Heart left ventricle (tissue), 16 donors: ENCODE data around the gene GP5. TPM values are rescaled to one million over a fixed set of nuclear protein-coding genes. Genes with fewer than 3 reads are reported as not detected.

ENCODE experiments used
- ATAC-seq, 4 donors: fragments of 200-7000 bp; cut with Tn5 transposase; one replicate each; pipeline ENCODE4 v1.9.1; 2020 to 2022; ENCODE audit warnings: moderate library complexity in 4 of 4, mild to moderate bottlenecking in 3 of 4, moderate number of reproducible peaks in 1 of 4
- DNase-seq, 5 donors: peaks; one replicate each; pipeline ENCODE4 v3.0.0-alpha.2; 2020
- H3K27ac ChIP-seq, 12 donors: fragments of 200-600 bp; sonication (generic) in 4 of 12; one replicate each; pipeline versions ENCODE4 v1.5.0 to v1.8.0; 2016 to 2022; ENCODE audit warnings: mild to moderate bottlenecking in 2 of 12
- H3K27me3 ChIP-seq, 9 donors: fragments of 200-600 bp; sonication (generic) in 2 of 9; one replicate each; pipeline versions ENCODE4 v1.5.1 to v1.8.0; 2016 to 2022; ENCODE audit warnings: mild to moderate bottlenecking in 3 of 9
- H3K36me3 ChIP-seq, 9 donors: fragments of 200-600 bp; sonication (generic) in 2 of 9; one replicate each; pipeline versions ENCODE4 v1.5.0 to v1.8.0; 2018 to 2022; ENCODE audit warnings: mild to moderate bottlenecking in 2 of 9
- H3K4me1 ChIP-seq, 12 donors: fragments of 200-600 bp; sonication (generic) in 4 of 12; one replicate each; pipeline versions ENCODE4 v1.5.0 to v1.8.0; 2016 to 2022; ENCODE audit warnings: mild to moderate bottlenecking in 3 of 12
- H3K4me3 ChIP-seq, 12 donors: fragments of 200-600 bp; sonication (generic) in 4 of 12; one replicate each; pipeline versions ENCODE4 v1.5.0 to v1.8.0; 2017 to 2022; ENCODE audit warnings: mild to moderate bottlenecking in 9 of 12, moderate library complexity in 4 of 12
- H3K9me3 ChIP-seq, 12 donors: fragments of 200-600 bp; sonication (generic) in 4 of 12; one replicate each; pipeline versions ENCODE4 v1.5.0 to v1.8.0; 2016 to 2022; ENCODE audit warnings: mild to moderate bottlenecking in 1 of 12
- POLR2A ChIP-seq, 2 donors: fragments of 450-650 bp; IDR thresholded peaks; one replicate each; pipeline ENCODE4 v1.6.1; 2017; ENCODE audit warnings: antibody characterized with exemption in 2 of 2, mild to moderate bottlenecking in 2 of 2, moderate library complexity in 2 of 2
- WGBS, 4 donors: extraction: QIAGEN DNeasy Blood & Tissue Kit in 2 of 4; methylation state at CpG; one replicate each; pipeline versions ENCODE4 v1.1.5 to v1.1.7; 2013 to 2018; 5-methylcytosine and 5-hydroxymethylcytosine counted together
- intact Hi-C, 10 donors: fragments of 100-400 bp; cut with DNase I; formaldehyde crosslinking; loops; one replicate each; pipeline versions ENCODE4 v1.11.1 to v1.14.2; 2022
- polyA plus RNA-seq, 2 donors: library from polyadenylated mRNA; stranded (reverse); fragments of 200-250 nt; gene quantifications; one replicate each; pipeline ENCODE4 v1.2.3, GENCODE V29; 2013
- total RNA-seq, 9 donors: library from RNA; depleted of rRNA in 2 of 9; stranded (reverse); fragments of >200 nt in 2 of 9; fragmentation: NEBNext Ultra II Directional in 3 of 9; extraction: Animal tissue kit (Norgen Biotek cat#: 25700) in 3 of 9; gene quantifications; one replicate each; pipeline versions ENCODE4 v1.1.0 to v1.2.4, GENCODE V29; 2016 to 2023
- TF ChIP-seq, protein P1 (sequence below), 12 donors: fragments of 200-600 bp; sonication (generic) in 4 of 12; IDR thresholded peaks; one replicate each; pipeline versions ENCODE4 v1.5.0 to v1.8.0; 2018 to 2022; ENCODE audit warnings: antibody characterized with exemption in 12 of 12, mild to moderate bottlenecking in 5 of 12
- donor health status: ischemic (EF 13 %, LVEDD 7.1; RV severe dilation, severe dysfunction).
- donor health status: healthy with polysubstance abuse.
- donor health status: DM: no; HTN: yes; CAD: no.
- donor health status: DM: no; HTN: no; CAD: no.
- donor health status: ischemic (EF 25% LVEDD 6.9; RV normal size, moderate dysfunction).
- donor health status: ischemic (EF 25% LVEDD 5.7; RV mildly dilated, moderate dysfunction).
- donor health status: healthy.
- donor health status: DM: yes; HTN: yes; CAD: no.
- donor health status: ischemic (EF 35%, LVEDD 5.7; RV mildly dilated, moderate dysfunction).
- donor health status: nonischemic (EF 11% LVEDD 7.7; RV severe dilation, severe dysfunction).
- donor health status: DM: yes; HTN: yes; CAD: no.
- donor health status: PGD.
- donor health status: ischemic (EF 29% LVEDD 5.4; RV normal size, mild dysfunction).
- donor health status: nonischemic (EF 23%, LVEDD 6.1; RV moderate dilation, normal function).

The GP5 gene
- total and polyA plus RNA-seq, 11 donors: 0.04 to 0.12 (median 0.09) TPM; not detected in 7

- TF ChIP-seq POLR2A (IDR thresholded peaks at IDR 0.05): no peak
- TF ChIP-seq, protein P1, sequence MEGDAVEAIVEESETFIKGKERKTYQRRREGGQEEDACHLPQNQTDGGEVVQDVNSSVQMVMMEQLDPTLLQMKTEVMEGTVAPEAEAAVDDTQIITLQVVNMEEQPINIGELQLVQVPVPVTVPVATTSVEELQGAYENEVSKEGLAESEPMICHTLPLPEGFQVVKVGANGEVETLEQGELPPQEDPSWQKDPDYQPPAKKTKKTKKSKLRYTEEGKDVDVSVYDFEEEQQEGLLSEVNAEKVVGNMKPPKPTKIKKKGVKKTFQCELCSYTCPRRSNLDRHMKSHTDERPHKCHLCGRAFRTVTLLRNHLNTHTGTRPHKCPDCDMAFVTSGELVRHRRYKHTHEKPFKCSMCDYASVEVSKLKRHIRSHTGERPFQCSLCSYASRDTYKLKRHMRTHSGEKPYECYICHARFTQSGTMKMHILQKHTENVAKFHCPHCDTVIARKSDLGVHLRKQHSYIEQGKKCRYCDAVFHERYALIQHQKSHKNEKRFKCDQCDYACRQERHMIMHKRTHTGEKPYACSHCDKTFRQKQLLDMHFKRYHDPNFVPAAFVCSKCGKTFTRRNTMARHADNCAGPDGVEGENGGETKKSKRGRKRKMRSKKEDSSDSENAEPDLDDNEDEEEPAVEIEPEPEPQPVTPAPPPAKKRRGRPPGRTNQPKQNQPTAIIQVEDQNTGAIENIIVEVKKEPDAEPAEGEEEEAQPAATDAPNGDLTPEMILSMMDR (IDR thresholded peaks at IDR 0.05): no peak
- ATAC-seq (peak in 1 of 4 donors; percentile 10), DNase-seq (no peak)
- intact Hi-C loops: no loop called here
- Histone ChIP-seq H3K9me3 (no peaks in the 10 kb centered on the region), H3K36me3 (no peaks in the 10 kb centered on the region), H3K4me3 (no peak overlapping the region), H3K4me1 (no peaks in the 10 kb centered on the region), H3K27me3 (peaks cover 0 to under 1% (median 0%) of the 10 kb centered on the region in 9 donors), H3K27ac (no peak overlapping the region)
- 91 to 93% (median 92%) methylated on average over 10 of the region's 10 CpGs for WGBS, 4 donors
Observed at GRCh38 chr3:194352667-194353246, 46.3 kb downstream of the GP5 start.

DNA sequence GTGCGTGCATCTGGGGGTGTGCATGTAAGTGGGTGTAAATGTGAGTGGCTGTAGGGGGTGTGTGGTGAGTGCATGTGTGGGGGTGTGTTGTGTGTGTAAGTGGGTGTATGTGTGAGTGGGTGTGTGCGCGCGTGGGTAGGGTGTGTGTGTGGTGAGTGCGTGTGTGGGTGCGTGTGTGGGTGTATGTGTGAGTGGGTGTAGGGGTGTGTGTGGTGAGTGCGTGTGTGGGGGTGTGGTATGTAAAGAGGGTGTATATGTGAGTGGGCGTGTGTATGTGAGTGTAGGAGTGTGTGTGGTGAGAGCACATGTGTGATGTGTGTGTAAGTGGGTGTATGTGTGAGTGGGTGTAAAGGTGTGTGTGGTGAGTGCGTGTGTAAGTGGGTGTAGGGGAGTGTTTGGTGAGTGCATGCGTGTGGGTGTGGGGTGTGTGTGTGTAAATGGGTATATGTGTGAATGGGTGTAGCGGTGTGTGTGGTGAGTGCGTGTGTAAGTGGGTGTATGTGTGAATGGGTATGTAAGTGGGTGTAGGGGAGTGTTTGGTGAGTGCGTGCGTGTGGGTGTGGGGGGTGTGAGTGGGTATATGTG lies 47.0 kb downstream of the GP5 start:
- WGBS, 4 donors: 90 to 93% (median 92%) methylated on average over 14 of the region's 14 CpGs
- no peaks in the 10 kb centered on the region for H3K36me3 ChIP-seq

GRCh38 chr3:194351080-194351672 lies 47.9 kb downstream of the GP5 start, which contains the start of gene CPN2:
Gene CPN2, minus strand, starts transcription at chr3:194351328. Its CDS starts 8,626 bp downstream, at chr3:194342702.
- WGBS, 4 donors: 83 to 91% (median 89%) methylated on average over 16 to 24 of the region's 24 CpGs
- intact Hi-C loops: no loop called here
- Histone ChIP-seq H3K4me3 (no peak within 1 kb of the TSS), H3K27ac (no peak within 1 kb of the TSS), H3K4me1 (no peaks in the 10 kb centered on the region), H3K36me3 (no peaks in the 10 kb centered on the region), H3K27me3 (no peaks in the 10 kb centered on the region), H3K9me3 (no peaks in the 10 kb centered on the region)
- DNase-seq (no peak), ATAC-seq (peak in 1 of 4 donors; percentile 14)
- TF ChIP-seq POLR2A (IDR thresholded peaks at IDR 0.05): no peak
- TF ChIP-seq, protein P1 (IDR thresholded peaks at IDR 0.05): no peak

More for the DNA sequence above, 47.0 kb downstream of the GP5 start:
- TF ChIP-seq POLR2A (IDR thresholded peaks at IDR 0.05): no peak
- TF ChIP-seq, protein P1 (IDR thresholded peaks at IDR 0.05): no peak
- DNase-seq: no peak
- intact Hi-C loops: no loop called here
- ATAC-seq: peak in 2 of 4 donors; percentile 12 to 20
- H3K27ac ChIP-seq: no peak overlapping the region
- no peak overlapping the region for H3K4me3 ChIP-seq
- H3K9me3 ChIP-seq: no peaks in the 10 kb centered on the region
- H3K4me1 ChIP-seq: no peaks in the 10 kb centered on the region
- H3K27me3 ChIP-seq: no peaks in the 10 kb centered on the region

DNA sequence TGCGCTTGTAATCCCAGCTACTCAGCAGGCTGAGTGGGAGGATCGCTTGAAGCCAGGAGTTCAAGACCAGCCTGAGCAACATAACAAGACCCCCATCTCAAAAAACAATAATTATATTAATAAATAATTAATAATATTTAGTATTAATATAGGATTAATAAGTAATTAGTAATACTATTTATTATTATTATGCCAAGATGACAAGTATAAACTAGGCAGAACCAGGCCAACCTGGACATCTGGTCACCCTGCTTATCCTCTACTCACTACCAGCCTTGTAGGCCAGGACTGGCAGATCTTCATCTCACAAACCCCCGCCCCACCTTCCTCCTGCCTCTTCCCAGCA lies 48.4 kb downstream of the GP5 start:
- no peak for ATAC-seq
- no peaks in the 10 kb centered on the region for H3K27me3 ChIP-seq
- H3K27ac ChIP-seq: no peak overlapping the region
- H3K4me1 ChIP-seq: no peaks in the 10 kb centered on the region
- intact Hi-C loops: no loop called here
- no peaks in the 10 kb centered on the region for H3K36me3 ChIP-seq
- no peaks in the 10 kb centered on the region for H3K9me3 ChIP-seq
- no peak overlapping the region for H3K4me3 ChIP-seq
- TF ChIP-seq, protein P1 (IDR thresholded peaks at IDR 0.05): no peak
- TF ChIP-seq POLR2A (IDR thresholded peaks at IDR 0.05): no peak
- WGBS, 4 donors: 65 to 86% (median 82%) methylated on average over 3 of the region's 3 CpGs
- DNase-seq: no peak
